ENCODE results near the gene ATE1.

DNA sequence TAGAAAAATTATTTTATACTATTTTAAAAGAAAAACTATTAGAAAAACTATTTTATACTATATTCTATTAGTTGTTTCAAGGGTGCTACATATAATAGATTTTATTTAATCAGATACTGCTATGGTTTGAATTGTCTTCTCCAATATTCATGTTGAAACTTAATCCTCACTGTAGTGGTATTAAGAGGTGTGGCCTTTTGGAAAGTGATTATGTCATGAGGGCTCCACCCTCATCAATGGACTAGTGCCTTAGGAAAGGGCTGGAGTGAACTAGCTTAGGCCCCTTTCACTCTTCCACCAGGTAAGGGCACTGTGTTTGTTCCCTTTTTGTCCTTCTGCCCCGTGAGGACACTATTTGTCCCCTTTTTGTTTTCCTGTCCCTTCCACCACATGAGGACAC is 111.6 kb downstream of the ATE1 start:
- TF ChIP-seq, protein P1, sequence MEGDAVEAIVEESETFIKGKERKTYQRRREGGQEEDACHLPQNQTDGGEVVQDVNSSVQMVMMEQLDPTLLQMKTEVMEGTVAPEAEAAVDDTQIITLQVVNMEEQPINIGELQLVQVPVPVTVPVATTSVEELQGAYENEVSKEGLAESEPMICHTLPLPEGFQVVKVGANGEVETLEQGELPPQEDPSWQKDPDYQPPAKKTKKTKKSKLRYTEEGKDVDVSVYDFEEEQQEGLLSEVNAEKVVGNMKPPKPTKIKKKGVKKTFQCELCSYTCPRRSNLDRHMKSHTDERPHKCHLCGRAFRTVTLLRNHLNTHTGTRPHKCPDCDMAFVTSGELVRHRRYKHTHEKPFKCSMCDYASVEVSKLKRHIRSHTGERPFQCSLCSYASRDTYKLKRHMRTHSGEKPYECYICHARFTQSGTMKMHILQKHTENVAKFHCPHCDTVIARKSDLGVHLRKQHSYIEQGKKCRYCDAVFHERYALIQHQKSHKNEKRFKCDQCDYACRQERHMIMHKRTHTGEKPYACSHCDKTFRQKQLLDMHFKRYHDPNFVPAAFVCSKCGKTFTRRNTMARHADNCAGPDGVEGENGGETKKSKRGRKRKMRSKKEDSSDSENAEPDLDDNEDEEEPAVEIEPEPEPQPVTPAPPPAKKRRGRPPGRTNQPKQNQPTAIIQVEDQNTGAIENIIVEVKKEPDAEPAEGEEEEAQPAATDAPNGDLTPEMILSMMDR (conservative IDR thresholded peaks at IDR 0.05 in 1 of 2, IDR thresholded peaks at IDR 0.05 in 1 of 2; ENCODE audit: low read depth in 1 of 2, low read length in 2 of 2) = no peak
- TF ChIP-seq EZH2 (IDR thresholded peaks at IDR 0.05; ENCODE audit: low read length, missing control alignments) = no peak

Data from fibroblast of lung (primary cell).